ELF-1 (cell line): Measurements from ENCODE around the gene DDX28.
"Not testable (repeated sequence)": the region's sequence is repeated elsewhere in the genome, so short reads cannot be mapped to it uniquely, and the experiment has no call there.

ENCODE experiments used
- DNase-seq: peaks from one replicate; pipeline ENCODE4 v3.0.0-alpha.2; 2016; ENCODE audit warnings: low read depth, low spot score

Gene DDX28

DNA sequence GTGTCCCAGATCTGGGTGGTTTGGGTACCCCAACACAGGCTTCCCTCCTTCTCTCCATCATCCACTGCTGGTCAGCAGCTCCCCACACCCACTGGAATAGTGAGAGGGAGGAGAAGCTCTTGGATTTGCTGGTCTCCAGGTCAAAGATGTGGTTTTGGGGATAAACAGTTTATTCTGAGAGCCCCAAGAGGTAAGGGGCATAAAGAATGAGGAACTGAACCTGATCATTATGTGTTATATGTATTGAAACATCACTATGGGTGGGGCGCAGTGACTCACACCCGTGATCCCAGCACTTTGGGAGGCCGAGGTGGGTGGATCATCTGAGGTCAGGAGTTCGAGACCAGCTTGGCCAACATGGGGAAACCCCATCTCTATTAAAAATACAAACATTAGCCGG lies 27.6 kb downstream of the DDX28 start:
- DNase-seq: no peak

DNA sequence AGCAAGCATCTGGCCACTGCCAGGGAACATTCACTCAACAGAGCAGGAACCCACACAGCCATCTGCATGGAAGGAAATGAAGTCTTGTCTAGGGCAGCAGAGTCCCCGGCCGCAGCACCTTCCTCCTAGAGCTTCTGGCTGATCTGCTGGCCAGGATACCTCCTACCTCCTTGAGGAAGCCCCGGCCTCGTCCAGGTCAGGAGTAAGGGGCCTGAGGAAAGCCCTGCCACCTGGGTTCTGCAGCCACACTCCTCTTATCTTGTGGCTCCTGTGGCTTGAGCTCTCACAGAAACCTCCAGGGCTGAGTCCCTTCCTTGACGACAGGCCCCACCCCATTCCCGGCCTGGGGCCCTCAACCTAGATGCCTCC lies 29.0 kb downstream of the DDX28 start:
- not testable (repeated sequence) for DNase-seq

- peak; percentile 92 for DNase-seq
Measured at GRCh38 chr16:67993207-67994039, 29.6 kb downstream of the DDX28 start.

- no peak for DNase-seq
Measured at GRCh38 chr16:67992661-67993206, 30.3 kb downstream of the DDX28 start.

- DNase-seq: no peak
Measured at GRCh38 chr16:67990018-67990386, 33.0 kb downstream of the DDX28 start.

DNA sequence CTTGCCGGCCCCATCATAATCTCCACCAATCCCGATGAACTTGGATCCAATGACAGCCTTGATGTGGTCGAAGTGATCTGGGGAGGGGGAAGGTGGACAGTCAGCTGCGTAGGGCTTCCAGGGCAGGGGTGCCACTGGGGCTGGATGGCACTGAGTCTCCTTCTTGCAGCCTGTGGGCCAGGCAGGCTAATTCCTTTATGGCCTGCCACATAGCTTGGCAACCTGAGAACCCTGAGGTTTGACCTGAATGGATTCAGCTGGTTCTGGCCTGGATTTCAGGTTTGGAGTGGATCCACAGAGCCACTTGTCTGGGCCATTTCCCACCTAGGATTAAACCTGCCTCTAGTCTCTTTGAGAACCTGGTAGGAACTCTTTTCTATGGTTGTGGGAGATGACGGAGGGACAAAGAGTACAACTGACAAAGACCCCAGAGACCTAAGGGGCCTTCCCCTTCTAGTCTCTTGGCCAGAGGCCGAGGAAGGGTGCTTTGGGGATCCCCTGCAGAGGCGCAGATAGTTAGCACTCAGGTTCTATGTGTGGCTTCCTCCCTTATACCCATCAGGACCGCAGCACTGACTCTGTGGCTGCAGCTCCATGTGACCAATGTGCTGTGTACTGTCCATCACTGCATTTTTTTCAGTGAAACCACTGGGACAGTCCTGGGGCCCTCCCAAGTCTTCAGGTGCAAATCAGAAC lies 33.6 kb downstream of the DDX28 start:
- DNase-seq: no peak

DNA sequence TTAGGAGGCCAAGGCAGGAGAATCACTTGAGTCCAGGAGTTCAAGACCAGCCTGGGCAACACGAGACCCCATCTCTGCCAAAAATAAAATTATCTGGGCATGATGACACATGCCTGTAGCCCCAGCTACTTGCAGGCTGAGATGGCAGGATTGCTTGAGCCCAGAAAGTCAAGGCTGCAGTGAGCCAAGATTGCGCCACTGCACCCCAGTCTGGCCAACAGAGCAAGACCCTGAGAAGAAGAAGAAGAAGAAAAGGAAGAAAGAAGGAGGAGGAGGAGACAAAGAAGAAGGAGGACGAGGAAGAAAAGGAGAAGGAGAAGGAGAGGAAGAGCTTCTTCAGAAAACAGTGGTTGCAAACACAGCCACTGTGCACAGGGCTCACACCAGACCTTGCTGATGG lies 34.4 kb downstream of the DDX28 start:
- DNase-seq: no peak

DNA sequence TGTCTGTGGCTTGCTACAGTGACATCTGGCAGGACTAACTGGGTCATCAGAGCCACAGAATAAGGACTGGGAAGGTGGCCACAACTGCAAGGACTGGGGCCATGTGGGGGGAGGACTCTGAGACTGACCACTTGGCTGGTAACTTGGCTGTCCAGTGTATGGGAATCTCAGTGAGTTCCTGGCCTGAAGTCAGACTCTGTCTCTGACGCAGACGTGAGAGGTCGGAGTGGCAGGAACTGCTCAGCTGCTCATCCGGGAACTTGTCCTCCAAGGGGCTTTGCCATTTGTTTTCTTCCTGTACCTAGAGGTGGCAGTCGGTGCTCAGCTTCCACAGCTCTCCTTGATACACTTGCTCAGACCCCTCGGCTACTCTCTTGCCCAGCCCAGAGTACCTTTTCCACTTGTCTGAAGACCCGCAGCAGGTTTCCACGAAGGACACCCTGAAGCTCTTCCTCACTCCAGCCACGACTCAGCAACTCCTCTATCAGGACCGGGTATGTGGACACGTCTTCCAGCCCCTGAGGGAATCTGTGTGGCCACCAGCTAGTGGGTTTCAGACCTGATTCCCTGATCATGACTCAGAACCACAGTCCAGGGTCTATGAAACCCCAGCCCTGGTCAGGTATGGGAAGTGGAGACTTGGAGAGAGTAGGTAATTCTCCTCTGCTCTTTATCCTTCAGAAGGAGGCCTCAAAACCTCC lies 35.4 kb downstream of the DDX28 start:
- no peak for DNase-seq

- no peak for DNase-seq
Measured at GRCh38 chr16:67986949-67987348, 36.1 kb downstream of the DDX28 start.

- DNase-seq: no peak
Measured at GRCh38 chr16:67982011-67982696, 40.9 kb downstream of the DDX28 start.

- peak; percentile 77 for DNase-seq
Measured at GRCh38 chr16:67979955-67980678, 42.9 kb downstream of the DDX28 start, which contains the start of gene DPEP3. TSS of gene DPEP3 (minus strand) at chr16:67980499. CDS start at chr16:67980380, 119 bp downstream.

- DNase-seq: no peak
Measured at GRCh38 chr16:67977469-67978227, 45.4 kb downstream of the DDX28 start.

GRCh38 chr16:67977005-67977404 lies 46.0 kb downstream of the DDX28 start:
- DNase-seq: no peak

- DNase-seq: no peak
Measured at GRCh38 chr16:67976205-67976604, 46.8 kb downstream of the DDX28 start.

- no peak for DNase-seq
Measured at GRCh38 chr16:67975321-67976105, 47.5 kb downstream of the DDX28 start.

DNA sequence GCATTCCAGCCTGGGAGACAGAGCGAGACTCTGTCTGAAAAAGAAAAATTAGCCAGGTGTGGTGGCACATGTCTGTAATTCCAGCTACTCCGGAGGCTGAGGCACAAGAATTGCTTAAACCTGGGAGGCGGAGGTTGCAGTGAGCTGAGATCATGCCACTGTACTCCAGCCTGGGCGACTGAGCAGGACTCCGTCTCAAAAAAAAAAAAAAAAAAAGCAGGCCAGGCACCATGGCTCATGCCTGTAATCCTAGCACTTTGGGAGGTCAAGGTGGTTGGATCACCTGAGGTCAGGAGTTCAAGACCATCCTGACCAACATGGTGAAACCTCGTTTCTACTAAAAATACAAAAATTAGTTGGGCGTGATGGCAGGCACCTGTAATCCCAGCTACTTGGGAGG lies 50.7 kb downstream of the DDX28 start:
- not testable (repeated sequence) for DNase-seq

DNA sequence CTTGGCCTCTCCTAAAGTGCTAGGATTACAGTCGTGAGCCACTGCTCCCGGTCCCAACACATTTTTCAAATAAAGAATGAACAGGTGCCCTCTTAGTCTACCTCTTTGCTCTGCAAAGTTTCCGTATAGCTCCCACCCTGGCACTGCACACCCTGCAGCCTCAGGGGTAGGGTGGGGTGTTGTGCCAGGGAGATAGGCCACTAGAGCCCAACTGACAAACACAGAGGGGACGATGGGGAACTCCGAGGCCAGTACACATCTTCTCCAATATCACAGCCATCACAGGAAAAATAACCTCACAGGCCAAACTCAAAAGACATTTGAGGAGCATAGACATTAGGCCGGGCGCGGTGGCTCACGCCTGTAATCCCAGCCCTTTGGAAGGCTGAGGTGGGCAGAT lies 51.9 kb downstream of the DDX28 start:
- DNase-seq: no peak
